SK-N-MC (cell line): ENCODE measurements around the gene PMPCA.

ENCODE experiments used
- DNase-seq: peaks from one replicate; pipeline ENCODE4 v3.0.0-alpha.2; 2011; ENCODE audit warnings: low read depth, low spot score
- H3K27ac ChIP-seq: fragments of 200-600 bp; sonication (generic); 2 replicates; pipeline ENCODE4 v1.5.1; 2016; ENCODE audit warnings: mixed run types
- H3K36me3 ChIP-seq: fragments of 200-600 bp; sonication (generic); 2 replicates; pipeline ENCODE4 v1.6.1; 2017; ENCODE audit warnings: antibody characterized with exemption, low read length, mixed read lengths; ENCODE audit not compliant: insufficient read depth
- H3K4me3 ChIP-seq: fragments of 200-600 bp; sonication (generic); 2 replicates; pipeline ENCODE4 v1.5.1; 2016
- H3K9ac ChIP-seq: fragments of 200-600 bp; sonication (generic); 2 replicates; pipeline ENCODE4 v1.8.0; 2017; ENCODE audit warnings: mixed run types, mixed read lengths; ENCODE audit not compliant: insufficient read length
- H3K9me3 ChIP-seq: fragments of 200-600 bp; sonication (generic); 2 replicates; pipeline ENCODE4 v1.6.1; 2017; ENCODE audit warnings: low read depth, mild to moderate bottlenecking, antibody characterized with exemption, low read length, moderate library complexity, mixed read lengths
- EZH2 ChIP-seq: fragments of 200-600 bp; sonication (generic); IDR thresholded peaks from one replicate; pipeline ENCODE4 v1.6.1; 2017; ENCODE audit warnings: antibody characterized with exemption
- FOXP2 ChIP-seq: optimal IDR thresholded peaks from 2 replicates; pipeline ENCODE3; 2011; ENCODE audit warnings: mild to moderate bottlenecking, moderate library complexity; ENCODE audit not compliant: insufficient read depth; ENCODE audit errors: extremely low read length, control extremely low read depth
- POLR2AphosphoS5 ChIP-seq: IDR thresholded peaks from 2 replicates; pipeline ENCODE4 v1.6.1; 2012; ENCODE audit warnings: mild to moderate bottlenecking, low read depth, low read length, borderline replicate concordance

The PMPCA gene

GRCh38 chr9:136437839-136438547 lies 27.5 kb downstream of the PMPCA start:
- H3K36me3 ChIP-seq: peaks cover 8% of the 10 kb centered on the region; the same call in 1 of the 2 replicates
- no peak for DNase-seq
- H3K27ac ChIP-seq: no peak overlapping the region
- H3K9ac ChIP-seq: peak overlapping the region; percentile 89
- TF ChIP-seq FOXP2: no peak
- H3K9me3 ChIP-seq: no peaks in the 10 kb centered on the region
- peak overlapping the region; percentile 91 for H3K4me3 ChIP-seq

GRCh38 chr9:136438548-136439480 lies 28.4 kb downstream of the PMPCA start:
- Histone ChIP-seq H3K9me3 (no peaks in the 10 kb centered on the region), H3K9ac (peak overlapping the region; percentile 89), H3K27ac (no peak overlapping the region), H3K36me3 (peaks cover 11% of the 10 kb centered on the region; the same call in 1 of the 2 replicates), H3K4me3 (peak overlapping the region; percentile 91)
- TF ChIP-seq EZH2 (no peak), FOXP2 (no peak), POLR2AphosphoS5 (peak; percentile 6; the same call in 1 of the 2 replicates)
- no peak for DNase-seq

- Histone ChIP-seq H3K9ac (peak within 1 kb of the TSS; percentile 89), H3K36me3 (peaks cover 12% of the 10 kb centered on the region; the same call in 1 of the 2 replicates), H3K9me3 (no peaks in the 10 kb centered on the region), H3K4me3 (peak within 1 kb of the TSS; percentile 91), H3K27ac (0 out of 2 replicates have a peak within 1 kb of the TSS, but pooled peaks have one; percentile 26)
- no peak for TF ChIP-seq FOXP2
- TF ChIP-seq POLR2AphosphoS5: peak; percentile 66; the same call in 1 of the 2 replicates
- TF ChIP-seq EZH2: no peak
- no peak for DNase-seq
Observed at GRCh38 chr9:136439481-136440408, 29.3 kb downstream of the PMPCA start, which contains the start of gene INPP5E. INPP5E (minus strand) TSS chr9:136439845; CDS start chr9:136439419, 426 bp downstream.

GRCh38 chr9:136441191-136441680 lies 30.8 kb downstream of the PMPCA start:
- H3K27ac ChIP-seq: no peak overlapping the region
- no peak for TF ChIP-seq POLR2AphosphoS5
- no peak for TF ChIP-seq FOXP2
- TF ChIP-seq EZH2: no peak
- no peaks in the 10 kb centered on the region for H3K9me3 ChIP-seq
- peaks cover 20% of the 10 kb centered on the region; the same call in 1 of the 2 replicates for H3K36me3 ChIP-seq
- H3K9ac ChIP-seq: no peak overlapping the region
- no peak for DNase-seq
- H3K4me3 ChIP-seq: no peak overlapping the region

GRCh38 chr9:136441681-136442245 lies 31.3 kb downstream of the PMPCA start:
- H3K4me3 ChIP-seq: no peak overlapping the region
- no peak for DNase-seq
- TF ChIP-seq POLR2AphosphoS5 (no peak), FOXP2 (no peak), EZH2 (no peak)
- H3K36me3 ChIP-seq: peaks cover 24% of the 10 kb centered on the region; the same call in 1 of the 2 replicates
- H3K9me3 ChIP-seq: no peaks in the 10 kb centered on the region
- no peak overlapping the region for H3K9ac ChIP-seq
- no peak overlapping the region for H3K27ac ChIP-seq

GRCh38 chr9:136442265-136442664 lies 31.8 kb downstream of the PMPCA start:
- TF ChIP-seq FOXP2 (no peak), POLR2AphosphoS5 (no peak), EZH2 (no peak)

GRCh38 chr9:136443087-136443486 lies 32.6 kb downstream of the PMPCA start:
- H3K9me3 ChIP-seq: no peaks in the 10 kb centered on the region
- TF ChIP-seq POLR2AphosphoS5: no peak
- TF ChIP-seq FOXP2: no peak
- TF ChIP-seq EZH2: no peak
- no peak overlapping the region for H3K27ac ChIP-seq
- H3K9ac ChIP-seq: no peak overlapping the region
- no peak overlapping the region for H3K4me3 ChIP-seq
- DNase-seq: no peak
- H3K36me3 ChIP-seq: peaks cover 38% of the 10 kb centered on the region; the same call in 1 of the 2 replicates

More at GRCh38 chr9:136442265-136442664, 31.8 kb downstream of the PMPCA start:
- Histone ChIP-seq H3K4me3 (no peak overlapping the region), H3K9me3 (no peaks in the 10 kb centered on the region), H3K36me3 (peaks cover 29% of the 10 kb centered on the region; the same call in 1 of the 2 replicates), H3K9ac (no peak overlapping the region), H3K27ac (no peak overlapping the region)
- no peak for DNase-seq
